Measurements from ENCODE around the gene NFIB. TPM values are rescaled to one million over a fixed set of nuclear protein-coding genes. Genes with fewer than 3 reads are reported as not detected.

NFIB gene
- total RNA-seq, 1 donor from 2014 or later: 38.5 TPM

GRCh38 chr9:14246951-14247350 lies 67.0 kb downstream of the NFIB start:
- DNase-seq (ENCODE audit: low read depth): no peak

GRCh38 chr9:14245901-14246525 lies 67.9 kb downstream of the NFIB start:
- DNase-seq (ENCODE audit: low read depth): peak; percentile 78

GRCh38 chr9:14243514-14244042 lies 70.4 kb downstream of the NFIB start:
- DNase-seq (ENCODE audit: low read depth): no peak

GRCh38 chr9:14242150-14242805 lies 71.7 kb downstream of the NFIB start:
- no peak for DNase-seq (ENCODE audit: low read depth)

- no peak for DNase-seq (ENCODE audit: low read depth)
Measured at GRCh38 chr9:14240537-14240936, 73.4 kb downstream of the NFIB start.

- DNase-seq (ENCODE audit: low read depth): peak; percentile 85
Measured at GRCh38 chr9:14238518-14238917, 75.4 kb downstream of the NFIB start.

- DNase-seq (ENCODE audit: low read depth): peak; percentile 80
Measured at GRCh38 chr9:14238079-14238478, 75.9 kb downstream of the NFIB start.

GRCh38 chr9:14236591-14236990 lies 77.3 kb downstream of the NFIB start:
- DNase-seq (ENCODE audit: low read depth): no peak

GRCh38 chr9:14232111-14232510 lies 81.8 kb downstream of the NFIB start:
- DNase-seq (ENCODE audit: low read depth): no peak

- peak; percentile 33 for DNase-seq (ENCODE audit: low read depth)
Measured at GRCh38 chr9:14231196-14231990, 82.5 kb downstream of the NFIB start.

GRCh38 chr9:14228602-14229001 lies 85.3 kb downstream of the NFIB start:
- DNase-seq (ENCODE audit: low read depth): no peak

GRCh38 chr9:14226855-14227532 lies 86.9 kb downstream of the NFIB start:
- no peak for DNase-seq (ENCODE audit: low read depth)

- DNase-seq (ENCODE audit: low read depth): no peak
Measured at GRCh38 chr9:14223081-14223480, 90.9 kb downstream of the NFIB start.

- no peak for DNase-seq (ENCODE audit: low read depth)
Measured at GRCh38 chr9:14222149-14222835, 91.6 kb downstream of the NFIB start.

- peak; percentile 99 for DNase-seq (ENCODE audit: low read depth)
Measured at GRCh38 chr9:14221558-14221957, 92.4 kb downstream of the NFIB start.

GRCh38 chr9:14221119-14221518 lies 92.8 kb downstream of the NFIB start:
- no peak for DNase-seq (ENCODE audit: low read depth)

GRCh38 chr9:14220256-14220655 lies 93.7 kb downstream of the NFIB start:
- peak; percentile 30 for DNase-seq (ENCODE audit: low read depth)

- DNase-seq (ENCODE audit: low read depth): peak; percentile 31
Measured at GRCh38 chr9:14219850-14220249, 94.1 kb downstream of the NFIB start.

- DNase-seq (ENCODE audit: low read depth): peak; percentile 48
Measured at GRCh38 chr9:14218253-14218652, 95.7 kb downstream of the NFIB start.

GRCh38 chr9:14216612-14217194 lies 97.2 kb downstream of the NFIB start:
- no peak for DNase-seq (ENCODE audit: low read depth)

- peak; percentile 56 for DNase-seq (ENCODE audit: low read depth)
Measured at GRCh38 chr9:14215614-14216013, 98.3 kb downstream of the NFIB start.

Data from renal cortical epithelial cell (primary cell).